Measurements from ENCODE around the gene DLGAP1. TPM values are rescaled to one million over a fixed set of nuclear protein-coding genes. Genes with fewer than 3 reads are reported as not detected.

Gene DLGAP1
- total and polyA plus RNA-seq, 10 of the 15 experiments (the other 5 are each of a cell fraction or from before 2014, with no cell fraction given), result 0.23 to 27.6 (median 1.9) TPM

GRCh38 chr18:4450065-4450658, 4.9 kb downstream of the DLGAP1 start:
- Histone ChIP-seq H2AFZ (ENCODE audit: control insufficient read depth, low read depth, low read length) (no peak overlapping the region), H3K4me2 (ENCODE audit: control insufficient read depth, insufficient read depth) (no peak overlapping the region), H3K27me3 (replicated peaks in 1 of 2; ENCODE audit: control insufficient read depth in 2 of 2, insufficient read depth in 2 of 2, low read length in 1 of 2) (no peaks in the 10 kb centered on the region), H3K27ac (ENCODE audit: control insufficient read depth, insufficient read depth) (no peak overlapping the region), H3K9ac (ENCODE audit: control insufficient read depth, insufficient read depth, low read length) (no peak overlapping the region), H3K36me3 (ENCODE audit: control insufficient read depth in 2 of 2, insufficient read depth in 2 of 2, low read length in 1 of 2) (no peaks in the 10 kb centered on the region), H3K9me3 (replicated peaks; ENCODE audit: control insufficient read depth, insufficient read depth, low read length) (no peaks in the 10 kb centered on the region; the same call in 2 of the 3 replicates), H3K79me2 (ENCODE audit: control insufficient read depth, insufficient read depth, low read length) (no peaks in the 10 kb centered on the region), H3K4me1 (ENCODE audit: control insufficient read depth, insufficient read depth, low read length) (no peaks in the 10 kb centered on the region), H3K4me3 (no peak overlapping the region), H4K20me1 (ENCODE audit: control insufficient read depth, insufficient read depth) (no peaks in the 10 kb centered on the region)
- FAIRE-seq (no peak), DNase-seq (ENCODE audit: low read depth, low spot score) (no peak), ATAC-seq (peak; percentile 13)
- ChIA-PET RAD21 (ENCODE audit: unreplicated experiment) (interaction anchor here (0.7 to 6.2 kb wide), 29 partner anchors 10 to 607 kb away, joined by 3 to 39 read pairs (median 6); no protein-coding TSS in a partner anchor), SMC1A (ENCODE audit: uncharacterized antibody, unreplicated experiment) (interaction anchor here (0.6 to 5.6 kb wide), 47 partner anchors 8 to 679 kb away, joined by 3 to 33 read pairs (median 5); no protein-coding TSS in a partner anchor), POLR2A (interaction anchor here (0.8 to 2.2 kb wide), 11 partner anchors 9 to 199 kb away, joined by 3 to 7 read pairs (median 3); no protein-coding TSS in a partner anchor), CTCF (interaction anchor here (0.6 to 3.0 kb wide), 12 partner anchors 9 to 607 kb away, joined by 3 to 26 read pairs (median 4); no protein-coding TSS in a partner anchor)
- intact Hi-C loops (cut with micrococcal nuclease; ENCODE audit: unreplicated experiment) (loop anchor here (5.0 to 10.0 kb wide), 5 partner anchors 58 to 575 kb away; no protein-coding TSS in a partner anchor), in situ Hi-C loops (cut with MboI) (no loop called here)
- WGBS (ENCODE audit: insufficient coverage, insufficient replicate concordance, low lambda C conversion rate, missing lambda C conversion rate), result 5% methylated on average over 2 of the region's 2 CpGs
- BruUV-seq (replicated peaks), result no TSS peak
- peak; percentile 46 to 59 for TF ChIP-seq IKZF2 (IDR thresholded peaks at IDR 0.05)
- peak in 2 of 3 experiments; percentile 4 to 43; a peak in 2 of 6 replicates for TF ChIP-seq CTCF (IDR thresholded peaks at IDR 0.05 in 2 of 3, conservative IDR thresholded peaks at IDR 0.05 in 1 of 3; ENCODE audit: control insufficient read depth in 2 of 3, extremely low read depth in 1 of 3, insufficient read depth in 1 of 3, low read depth in 3 of 3, low read length in 3 of 3)
- TF ChIP-seq, protein P1, sequence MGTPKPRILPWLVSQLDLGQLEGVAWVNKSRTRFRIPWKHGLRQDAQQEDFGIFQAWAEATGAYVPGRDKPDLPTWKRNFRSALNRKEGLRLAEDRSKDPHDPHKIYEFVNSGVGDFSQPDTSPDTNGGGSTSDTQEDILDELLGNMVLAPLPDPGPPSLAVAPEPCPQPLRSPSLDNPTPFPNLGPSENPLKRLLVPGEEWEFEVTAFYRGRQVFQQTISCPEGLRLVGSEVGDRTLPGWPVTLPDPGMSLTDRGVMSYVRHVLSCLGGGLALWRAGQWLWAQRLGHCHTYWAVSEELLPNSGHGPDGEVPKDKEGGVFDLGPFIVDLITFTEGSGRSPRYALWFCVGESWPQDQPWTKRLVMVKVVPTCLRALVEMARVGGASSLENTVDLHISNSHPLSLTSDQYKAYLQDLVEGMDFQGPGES (IDR thresholded peaks at IDR 0.05), result no peak
- TF ChIP-seq, protein P2, sequence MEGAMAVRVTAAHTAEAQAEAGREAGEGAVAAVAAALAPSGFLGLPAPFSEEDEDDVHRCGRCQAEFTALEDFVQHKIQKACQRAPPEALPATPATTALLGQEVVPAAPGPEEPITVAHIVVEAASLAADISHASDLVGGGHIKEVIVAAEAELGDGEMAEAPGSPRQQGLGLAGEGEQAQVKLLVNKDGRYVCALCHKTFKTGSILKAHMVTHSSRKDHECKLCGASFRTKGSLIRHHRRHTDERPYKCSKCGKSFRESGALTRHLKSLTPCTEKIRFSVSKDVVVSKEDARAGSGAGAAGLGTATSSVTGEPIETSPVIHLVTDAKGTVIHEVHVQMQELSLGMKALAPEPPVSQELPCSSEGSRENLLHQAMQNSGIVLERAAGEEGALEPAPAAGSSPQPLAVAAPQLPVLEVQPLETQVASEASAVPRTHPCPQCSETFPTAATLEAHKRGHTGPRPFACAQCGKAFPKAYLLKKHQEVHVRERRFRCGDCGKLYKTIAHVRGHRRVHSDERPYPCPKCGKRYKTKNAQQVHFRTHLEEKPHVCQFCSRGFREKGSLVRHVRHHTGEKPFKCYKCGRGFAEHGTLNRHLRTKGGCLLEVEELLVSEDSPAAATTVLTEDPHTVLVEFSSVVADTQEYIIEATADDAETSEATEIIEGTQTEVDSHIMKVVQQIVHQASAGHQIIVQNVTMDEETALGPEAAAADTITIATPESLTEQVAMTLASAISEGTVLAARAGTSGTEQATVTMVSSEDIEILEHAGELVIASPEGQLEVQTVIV (IDR thresholded peaks at IDR 0.05; ENCODE audit: borderline replicate concordance, partially characterized antibody), result no peak
- TF ChIP-seq GABPA (IDR thresholded peaks at IDR 0.05; ENCODE audit: low read depth), result no peak
- TF ChIP-seq SRF (IDR thresholded peaks at IDR 0.05; ENCODE audit: low read depth in 2 of 2, low read length in 2 of 2), result no peak
- TF ChIP-seq TBL1XR1 (IDR thresholded peaks at IDR 0.05; ENCODE audit: low read depth, low read length), result no peak
- no peak for TF ChIP-seq SMARCA5 (IDR thresholded peaks at IDR 0.05)
- TF ChIP-seq, protein P3, sequence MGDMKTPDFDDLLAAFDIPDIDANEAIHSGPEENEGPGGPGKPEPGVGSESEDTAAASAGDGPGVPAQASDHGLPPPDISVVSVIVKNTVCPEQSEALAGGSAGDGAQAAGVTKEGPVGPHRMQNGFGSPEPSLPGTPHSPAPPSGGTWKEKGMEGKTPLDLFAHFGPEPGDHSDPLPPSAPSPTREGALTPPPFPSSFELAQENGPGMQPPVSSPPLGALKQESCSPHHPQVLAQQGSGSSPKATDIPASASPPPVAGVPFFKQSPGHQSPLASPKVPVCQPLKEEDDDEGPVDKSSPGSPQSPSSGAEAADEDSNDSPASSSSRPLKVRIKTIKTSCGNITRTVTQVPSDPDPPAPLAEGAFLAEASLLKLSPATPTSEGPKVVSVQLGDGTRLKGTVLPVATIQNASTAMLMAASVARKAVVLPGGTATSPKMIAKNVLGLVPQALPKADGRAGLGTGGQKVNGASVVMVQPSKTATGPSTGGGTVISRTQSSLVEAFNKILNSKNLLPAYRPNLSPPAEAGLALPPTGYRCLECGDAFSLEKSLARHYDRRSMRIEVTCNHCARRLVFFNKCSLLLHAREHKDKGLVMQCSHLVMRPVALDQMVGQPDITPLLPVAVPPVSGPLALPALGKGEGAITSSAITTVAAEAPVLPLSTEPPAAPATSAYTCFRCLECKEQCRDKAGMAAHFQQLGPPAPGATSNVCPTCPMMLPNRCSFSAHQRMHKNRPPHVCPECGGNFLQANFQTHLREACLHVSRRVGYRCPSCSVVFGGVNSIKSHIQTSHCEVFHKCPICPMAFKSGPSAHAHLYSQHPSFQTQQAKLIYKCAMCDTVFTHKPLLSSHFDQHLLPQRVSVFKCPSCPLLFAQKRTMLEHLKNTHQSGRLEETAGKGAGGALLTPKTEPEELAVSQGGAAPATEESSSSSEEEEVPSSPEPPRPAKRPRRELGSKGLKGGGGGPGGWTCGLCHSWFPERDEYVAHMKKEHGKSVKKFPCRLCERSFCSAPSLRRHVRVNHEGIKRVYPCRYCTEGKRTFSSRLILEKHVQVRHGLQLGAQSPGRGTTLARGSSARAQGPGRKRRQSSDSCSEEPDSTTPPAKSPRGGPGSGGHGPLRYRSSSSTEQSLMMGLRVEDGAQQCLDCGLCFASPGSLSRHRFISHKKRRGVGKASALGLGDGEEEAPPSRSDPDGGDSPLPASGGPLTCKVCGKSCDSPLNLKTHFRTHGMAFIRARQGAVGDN (IDR thresholded peaks at IDR 0.05), result no peak
- TF ChIP-seq, protein P4, sequence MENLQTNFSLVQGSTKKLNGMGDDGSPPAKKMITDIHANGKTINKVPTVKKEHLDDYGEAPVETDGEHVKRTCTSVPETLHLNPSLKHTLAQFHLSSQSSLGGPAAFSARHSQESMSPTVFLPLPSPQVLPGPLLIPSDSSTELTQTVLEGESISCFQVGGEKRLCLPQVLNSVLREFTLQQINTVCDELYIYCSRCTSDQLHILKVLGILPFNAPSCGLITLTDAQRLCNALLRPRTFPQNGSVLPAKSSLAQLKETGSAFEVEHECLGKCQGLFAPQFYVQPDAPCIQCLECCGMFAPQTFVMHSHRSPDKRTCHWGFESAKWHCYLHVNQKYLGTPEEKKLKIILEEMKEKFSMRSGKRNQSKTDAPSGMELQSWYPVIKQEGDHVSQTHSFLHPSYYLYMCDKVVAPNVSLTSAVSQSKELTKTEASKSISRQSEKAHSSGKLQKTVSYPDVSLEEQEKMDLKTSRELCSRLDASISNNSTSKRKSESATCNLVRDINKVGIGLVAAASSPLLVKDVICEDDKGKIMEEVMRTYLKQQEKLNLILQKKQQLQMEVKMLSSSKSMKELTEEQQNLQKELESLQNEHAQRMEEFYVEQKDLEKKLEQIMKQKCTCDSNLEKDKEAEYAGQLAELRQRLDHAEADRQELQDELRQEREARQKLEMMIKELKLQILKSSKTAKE (IDR thresholded peaks at IDR 0.05; ENCODE audit: low read depth, poor library complexity, severe bottlenecking), result peak; percentile 20
